ENCODE measurements around the gene ITGAL. TPM values are rescaled to one million over a fixed set of nuclear protein-coding genes. Genes with fewer than 3 reads are reported as not detected.
A peak's percentile ranks its signal among the peaks of the same experiment; 100 is the strongest.

ITGAL gene
- total and polyA plus RNA-seq, 2 of the 13 experiments (the other 11 are each of a cell fraction or from before 2014, with no cell fraction given): 0.86 to 1.2 TPM

GRCh38 chr16:30430428-30430970 lies 42.0 kb upstream of the ITGAL start (continued):
- TF ChIP-seq IKZF4 (CRISPR knock-in tag; IDR thresholded peaks at IDR 0.05; ENCODE audit: borderline replicate concordance, low read depth, not compliant biosample characterization) (peak; percentile 78), PCBP2 (optimal IDR thresholded peaks at IDR 0.05; ENCODE audit: low read depth, low read length, poor library complexity, severe bottlenecking) (no peak), ATF7 (IDR thresholded peaks at IDR 0.05) (no peak), ATF7 (CRISPR knock-in tag; IDR thresholded peaks at IDR 0.05) (no peak), ZNF790 (CRISPR knock-in tag; IDR thresholded peaks at IDR 0.05; ENCODE audit: borderline replicate concordance) (no peak), ZMAT3 (CRISPR knock-in tag; conservative IDR thresholded peaks at IDR 0.05) (no peak), FOXK2 (IDR thresholded peaks at IDR 0.05) (no peak), BCL3 (CRISPR knock-in tag; IDR thresholded peaks at IDR 0.05) (no peak; the same call in 1 of the 2 replicates), PTBP1 (IDR thresholded peaks at IDR 0.05; ENCODE audit: low read depth, low read length, poor library complexity, severe bottlenecking) (peak; percentile 72), HNRNPUL1 (IDR thresholded peaks at IDR 0.05; ENCODE audit: low read depth, low read length) (no peak), IRF2 (CRISPR knock-in tag; IDR thresholded peaks at IDR 0.05) (peak; percentile 50; the same call in 1 of the 2 replicates), DPF2 (CRISPR knock-in tag; IDR thresholded peaks at IDR 0.05; ENCODE audit: borderline replicate concordance, low read depth) (no peak), ZNF468 (CRISPR knock-in tag; IDR thresholded peaks at IDR 0.05) (peak; percentile 37; the same call in 1 of the 2 replicates), HOXA5 (CRISPR knock-in tag; IDR thresholded peaks at IDR 0.05) (peak; percentile 91), KDM5A (IDR thresholded peaks at IDR 0.05; ENCODE audit: borderline replicate concordance, low read length) (no peak), CSRNP1 (CRISPR knock-in tag; IDR thresholded peaks at IDR 0.05) (peak; percentile 49), KLF16 (CRISPR knock-in tag; IDR thresholded peaks at IDR 0.05) (peak; percentile 27 to 62; a peak in 2 of 4 replicates), MBNL3 (CRISPR knock-in tag; conservative IDR thresholded peaks at IDR 0.05) (no peak), REPIN1 (CRISPR knock-in tag; IDR thresholded peaks at IDR 0.05; ENCODE audit: borderline replicate concordance, low read depth) (peak; percentile 44; the same call in 1 of the 2 replicates), NFAT5 (CRISPR knock-in tag; IDR thresholded peaks at IDR 0.05) (peak; percentile 93), JUND (CRISPR knock-in tag; IDR thresholded peaks at IDR 0.05) (peak; percentile 34; the same call in 1 of the 2 replicates), ZNF83 (CRISPR knock-in tag; IDR thresholded peaks at IDR 0.05; ENCODE audit: borderline replicate concordance) (peak; percentile 92; the same call in 1 of the 2 replicates), TMF1 (CRISPR knock-in tag; IDR thresholded peaks at IDR 0.05; ENCODE audit: low read depth) (no peak)
